LNCAP (cell line): ENCODE data around the gene PTPRN2.

Source experiments
- TF ChIP-seq, protein P1 (sequence below): fragments of 450-650 bp; IDR thresholded peaks from 2 replicates; pipeline ENCODE4 v1.5.1; 2017; ENCODE audit warnings: mild to moderate bottlenecking

The PTPRN2 gene

DNA sequence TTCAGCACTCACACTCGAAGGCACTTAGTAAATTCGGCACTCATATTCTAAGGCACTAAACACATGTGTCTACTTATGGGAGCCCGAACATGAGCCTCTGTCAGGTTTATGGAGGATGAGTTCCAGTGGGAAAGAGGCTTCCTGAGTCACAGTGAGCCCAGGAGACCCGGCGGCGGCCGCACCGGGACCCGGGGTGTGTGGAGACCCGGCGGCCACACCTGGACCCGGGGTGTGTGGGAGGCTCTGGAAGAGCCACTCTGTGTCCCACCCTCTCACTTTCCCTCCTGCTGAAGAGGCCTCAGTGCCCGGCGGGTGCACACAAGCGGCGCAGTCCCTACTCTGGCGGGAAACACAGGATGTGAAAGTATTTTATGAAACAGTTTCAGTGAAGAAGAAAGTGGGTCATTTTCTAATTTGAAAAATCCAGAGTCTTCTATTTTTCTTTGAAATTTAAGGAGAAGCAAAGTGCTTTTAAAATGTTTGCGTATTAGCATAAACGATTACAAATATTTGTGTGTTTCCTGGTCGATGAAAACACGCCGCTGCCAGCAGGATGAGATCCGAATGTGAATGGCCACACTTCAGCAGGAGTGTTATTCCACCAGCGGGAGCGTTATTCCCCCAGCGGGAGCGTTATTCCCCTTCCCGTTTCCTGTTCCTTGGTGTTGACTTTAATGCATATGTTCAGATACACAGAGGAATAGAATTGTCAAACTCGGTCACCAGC lies 625.7 kb downstream of the PTPRN2 start:
- TF ChIP-seq, protein P1, sequence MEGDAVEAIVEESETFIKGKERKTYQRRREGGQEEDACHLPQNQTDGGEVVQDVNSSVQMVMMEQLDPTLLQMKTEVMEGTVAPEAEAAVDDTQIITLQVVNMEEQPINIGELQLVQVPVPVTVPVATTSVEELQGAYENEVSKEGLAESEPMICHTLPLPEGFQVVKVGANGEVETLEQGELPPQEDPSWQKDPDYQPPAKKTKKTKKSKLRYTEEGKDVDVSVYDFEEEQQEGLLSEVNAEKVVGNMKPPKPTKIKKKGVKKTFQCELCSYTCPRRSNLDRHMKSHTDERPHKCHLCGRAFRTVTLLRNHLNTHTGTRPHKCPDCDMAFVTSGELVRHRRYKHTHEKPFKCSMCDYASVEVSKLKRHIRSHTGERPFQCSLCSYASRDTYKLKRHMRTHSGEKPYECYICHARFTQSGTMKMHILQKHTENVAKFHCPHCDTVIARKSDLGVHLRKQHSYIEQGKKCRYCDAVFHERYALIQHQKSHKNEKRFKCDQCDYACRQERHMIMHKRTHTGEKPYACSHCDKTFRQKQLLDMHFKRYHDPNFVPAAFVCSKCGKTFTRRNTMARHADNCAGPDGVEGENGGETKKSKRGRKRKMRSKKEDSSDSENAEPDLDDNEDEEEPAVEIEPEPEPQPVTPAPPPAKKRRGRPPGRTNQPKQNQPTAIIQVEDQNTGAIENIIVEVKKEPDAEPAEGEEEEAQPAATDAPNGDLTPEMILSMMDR, result no peak

DNA sequence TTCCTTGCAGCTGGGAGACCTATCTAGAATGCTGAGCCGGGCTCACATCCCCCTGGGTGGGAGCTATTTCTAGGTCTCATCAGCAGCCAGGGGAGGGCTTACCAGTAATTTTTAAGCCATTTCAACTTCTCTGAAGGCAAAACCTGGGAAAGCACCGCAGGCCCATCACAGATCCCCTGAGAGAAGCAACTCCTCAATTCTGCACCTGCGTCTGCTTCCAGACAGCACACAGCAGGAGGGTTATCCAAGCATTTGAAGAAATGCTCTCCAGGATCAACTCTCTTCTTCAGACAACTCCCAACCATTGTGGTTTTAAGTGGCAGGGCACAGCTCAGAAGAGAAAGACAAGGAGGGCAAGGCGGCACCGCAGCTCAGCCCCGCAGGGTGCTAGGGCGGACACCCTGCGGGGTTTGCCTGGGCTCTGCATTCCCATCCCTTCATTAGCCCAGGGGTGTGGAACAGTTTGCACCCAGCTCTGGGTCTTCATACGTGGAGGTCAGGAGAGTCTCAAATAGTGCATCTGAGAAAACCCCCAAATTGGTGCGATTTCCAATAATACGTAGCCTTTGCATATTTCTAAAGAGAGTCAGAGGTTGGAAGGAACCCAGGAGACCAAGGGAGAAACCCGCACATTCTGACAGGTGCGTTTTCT lies 632.1 kb downstream of the PTPRN2 start:
- TF ChIP-seq, protein P1, result no peak

DNA sequence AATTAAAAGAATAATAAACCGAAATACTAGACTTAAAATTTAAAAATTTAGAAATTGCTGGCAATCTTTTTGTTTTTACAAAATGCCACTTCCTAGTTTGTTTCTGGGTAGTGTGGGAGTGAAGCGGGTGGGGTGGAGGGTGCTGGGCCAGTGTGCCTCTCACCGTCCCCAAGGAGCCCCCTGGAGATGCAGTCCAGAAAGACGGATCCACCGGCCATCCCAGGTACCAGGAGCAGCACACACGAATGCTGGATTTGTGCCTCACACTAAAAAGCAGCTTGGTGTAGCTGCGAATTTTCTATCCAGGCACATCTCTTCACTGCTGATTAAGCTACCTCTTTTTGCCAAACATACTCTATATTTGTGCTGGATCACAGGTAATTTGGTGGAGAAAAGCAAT lies 632.7 kb downstream of the PTPRN2 start:
- TF ChIP-seq, protein P1, result no peak

DNA sequence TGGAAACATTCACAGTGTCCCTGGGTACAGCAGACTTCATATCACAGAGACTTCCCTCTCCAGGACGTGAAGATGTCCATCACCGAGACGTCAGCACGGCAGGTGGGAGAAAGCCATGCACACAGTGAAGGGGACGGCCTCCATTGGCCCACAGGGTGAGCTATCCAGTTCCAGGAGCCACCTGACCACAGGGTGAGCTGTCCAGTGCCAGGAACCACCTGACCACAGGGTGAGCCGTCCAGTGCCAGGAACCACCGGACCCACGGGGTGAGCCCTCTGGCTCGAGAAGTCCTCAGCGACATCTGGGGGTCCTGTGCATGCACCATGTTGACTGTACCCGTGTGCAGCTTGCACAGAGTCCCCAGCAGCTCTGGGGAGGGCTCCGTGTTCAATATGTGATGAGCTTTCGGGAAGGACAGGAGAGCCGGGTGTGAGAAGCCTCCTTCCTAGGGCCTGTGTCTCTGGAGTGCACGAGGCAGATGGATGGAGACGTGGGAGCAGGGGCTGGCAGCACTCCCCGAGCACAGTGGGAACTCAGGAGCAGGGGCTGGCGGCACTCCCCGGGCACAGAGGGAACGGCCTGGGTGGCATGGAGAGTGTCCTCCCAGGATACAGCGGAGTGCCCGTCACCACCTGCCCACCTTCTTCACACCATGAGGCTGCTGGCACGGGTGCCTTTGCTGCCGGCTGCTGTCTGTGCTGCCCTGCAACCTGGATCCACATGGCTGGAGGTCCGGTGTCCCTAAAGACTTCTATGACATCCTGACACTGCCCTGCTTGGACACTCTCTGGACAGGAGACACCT lies 634.6 kb downstream of the PTPRN2 start:
- TF ChIP-seq, protein P1, result no peak

DNA sequence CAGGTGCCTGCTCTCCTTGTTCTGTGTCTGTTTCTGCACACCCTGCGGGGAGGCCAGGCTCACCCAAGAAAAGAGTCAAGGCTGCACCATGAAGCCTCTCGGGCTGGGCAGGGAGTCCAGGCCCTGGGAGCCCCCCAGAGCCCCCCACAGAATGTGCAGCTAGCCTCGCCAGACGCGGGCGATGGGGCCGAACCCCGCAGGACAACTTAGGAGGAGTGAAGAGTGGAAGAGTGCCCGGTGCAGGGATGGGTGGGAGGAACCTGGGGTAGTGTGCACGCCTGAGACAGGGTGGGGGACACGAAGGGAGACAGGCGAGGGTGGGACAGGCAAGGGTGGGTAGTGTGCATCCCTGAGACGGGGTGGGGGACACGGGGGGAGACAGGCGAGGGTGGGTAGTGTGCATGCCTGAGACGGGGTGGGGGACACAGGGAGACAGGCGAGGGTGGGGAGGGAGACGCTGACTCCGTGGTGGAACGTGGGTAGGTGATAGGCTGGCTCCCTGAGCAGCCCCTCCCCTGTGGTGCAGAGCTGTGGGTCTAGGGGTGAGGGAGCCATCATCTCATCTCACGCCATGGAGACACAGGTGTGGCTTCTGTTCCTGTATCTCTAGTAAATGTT lies 635.5 kb downstream of the PTPRN2 start:
- TF ChIP-seq, protein P1, result no peak

DNA sequence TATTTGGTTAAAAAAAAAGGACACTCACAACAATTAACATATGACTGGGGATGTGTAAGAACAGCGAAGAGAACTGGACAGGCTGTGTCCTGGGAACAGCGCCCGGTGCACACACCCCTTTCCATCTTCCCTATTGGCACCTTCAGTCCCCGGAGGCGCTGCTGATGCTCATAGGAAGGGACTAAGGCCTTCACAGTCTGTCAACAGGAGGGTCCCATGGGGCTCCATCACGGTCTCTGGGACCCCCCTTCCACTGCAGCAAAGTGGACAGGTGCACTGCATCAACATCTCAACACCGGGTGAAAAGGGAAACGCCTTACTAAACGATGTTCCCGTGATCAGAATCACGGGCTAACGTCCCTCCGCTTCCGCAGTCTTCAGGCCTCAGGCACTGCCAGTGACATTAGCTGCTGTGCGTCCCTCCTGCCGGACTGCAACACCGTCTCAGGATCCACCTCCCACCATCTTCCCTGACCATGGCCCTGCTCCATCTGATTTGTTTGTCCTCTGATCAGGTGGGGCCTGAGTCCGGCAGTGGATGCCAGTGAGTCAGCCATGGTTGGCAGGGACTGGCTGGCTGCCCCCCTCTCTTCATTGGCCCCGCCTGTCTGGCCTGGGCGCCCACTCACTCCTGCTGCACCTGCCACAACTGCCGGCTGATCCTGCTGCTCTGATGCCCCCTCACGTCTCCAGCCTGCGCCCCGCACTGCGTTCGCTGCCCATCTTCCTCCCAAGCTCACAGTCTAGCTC lies 636.1 kb downstream of the PTPRN2 start:
- TF ChIP-seq, protein P1, result no peak

DNA sequence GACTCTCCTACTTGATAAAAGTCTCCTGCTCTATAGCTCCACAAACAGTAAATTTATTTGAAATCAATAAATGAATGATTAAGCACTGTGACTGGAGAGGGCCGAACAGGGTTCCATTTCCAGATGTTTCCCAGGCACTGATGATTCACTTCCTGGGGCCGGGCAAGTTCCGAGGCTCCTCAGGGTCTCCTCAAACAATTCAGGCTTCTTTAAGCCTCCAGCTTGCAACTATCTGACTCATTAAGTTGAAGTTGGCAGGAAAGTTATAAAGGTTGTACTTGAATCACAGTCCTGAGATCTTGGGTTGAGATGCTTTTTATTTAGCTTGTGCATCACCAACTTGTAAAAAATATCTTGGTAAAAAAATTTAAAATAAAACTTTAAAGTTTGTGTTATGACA lies 637.9 kb downstream of the PTPRN2 start:
- TF ChIP-seq, protein P1, result no peak
